Naive B cell (primary cell): Measurements from ENCODE around the gene MTFR1L. TPM values are rescaled to one million over a fixed set of nuclear protein-coding genes. Genes with fewer than 3 reads are reported as not detected.

Experiments
- ATAC-seq, 2 donors: fragments of 150-1000 bp; cut with Tn5 transposase; 2 replicates each; pipeline ENCODE4 v1.10.0; 2021; ENCODE audit warnings: low read depth in 2 of 2, mild to moderate bottlenecking in 2 of 2, moderate library complexity in 2 of 2
- DNase-seq: peaks from one replicate; pipeline ENCODE4 v3.0.0; 2022
- H3K27ac Mint-ChIP-seq, 6 donors: one replicate each; pipeline ENCODE4 v1.8.0; 2020 to 2022; ENCODE audit warnings: mild to moderate bottlenecking in 6 of 6, mixed read lengths in 6 of 6, moderate library complexity in 5 of 6, inconsistent platforms in 2 of 6
- H3K27me3 Mint-ChIP-seq, 3 donors: one replicate each; pipeline ENCODE4 v1.8.0; 2021 to 2022; ENCODE audit warnings: mixed read lengths in 3 of 3, mild to moderate bottlenecking in 1 of 3
- H3K36me3 Mint-ChIP-seq, 2 donors: one replicate each; pipeline ENCODE4 v1.8.0; 2020 to 2022; ENCODE audit warnings: mixed read lengths in 2 of 2, inconsistent platforms in 1 of 2, mild to moderate bottlenecking in 1 of 2
- H3K4me1 Mint-ChIP-seq, 3 donors: one replicate each; pipeline ENCODE4 v1.8.0; 2020 to 2022; ENCODE audit warnings: mixed read lengths in 3 of 3, inconsistent platforms in 1 of 3, mild to moderate bottlenecking in 1 of 3, moderate library complexity in 1 of 3
- H3K4me3 Mint-ChIP-seq, 8 donors: one replicate each; pipeline ENCODE4 v1.8.0; 2020 to 2022; ENCODE audit warnings: mild to moderate bottlenecking in 8 of 8, mixed read lengths in 8 of 8, moderate library complexity in 8 of 8, inconsistent platforms in 2 of 8
- H3K9me3 Mint-ChIP-seq, 7 donors: one replicate each; pipeline ENCODE4 v1.8.0; 2020 to 2022; ENCODE audit warnings: mixed read lengths in 7 of 7, mild to moderate bottlenecking in 5 of 7, inconsistent platforms in 2 of 7, moderate library complexity in 1 of 7
- polyA plus RNA-seq, 6 donors: library from polyadenylated mRNA; unstranded; fragments of 300-500 nt; fragmentation: Illumina TruSeq; gene quantifications; one replicate each; pipeline ENCODE4 v1.2.3, GENCODE V29; 2021; ENCODE audit warnings: low read depth in 6 of 6

MTFR1L gene
- polyA plus RNA-seq, 6 donors from 2014 or later, result 31.9 to 70.8 (median 38.7) TPM

DNA sequence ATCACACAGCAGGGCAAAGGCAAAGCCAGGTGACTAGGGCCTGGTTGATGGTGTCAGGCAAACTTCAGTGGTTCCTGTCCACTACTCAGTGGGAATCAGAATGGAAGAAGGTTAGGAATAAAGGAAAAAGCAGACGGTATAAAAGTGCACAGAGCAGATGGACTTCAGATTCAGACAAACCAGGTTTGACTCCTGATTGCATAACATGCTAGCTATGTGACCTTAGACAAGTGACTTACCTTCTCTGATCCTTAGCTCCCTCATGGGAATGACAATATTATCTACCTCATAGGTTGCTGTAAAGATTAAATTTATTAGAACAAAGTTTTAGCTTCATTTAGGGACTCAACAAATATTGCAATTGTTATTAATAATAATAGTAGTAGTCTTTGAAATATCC is 50.9 kb downstream of the MTFR1L start:
- Mint-ChIP-seq H3K9me3 (no peaks in the 10 kb centered on the region), H3K4me3 (peak overlapping the region in 1 of 8 donors; percentile 12), H3K27me3 (no peaks in the 10 kb centered on the region), H3K27ac (no peak overlapping the region), H3K36me3 (no peaks in the 10 kb centered on the region), H3K4me1 (peaks cover 12 to 23% (median 20%) of the 10 kb centered on the region in 3 donors)
- no peak for ATAC-seq
- DNase-seq, result no peak

- H3K4me1 Mint-ChIP-seq, result peaks cover 16 to 25% (median 24%) of the 10 kb centered on the region in 3 donors
- ATAC-seq (no peak), DNase-seq (no peak)
- H3K36me3 Mint-ChIP-seq, result no peaks in the 10 kb centered on the region
- H3K4me3 Mint-ChIP-seq, result peak overlapping the region in 1 of 8 donors; percentile 25
- no peaks in the 10 kb centered on the region for H3K27me3 Mint-ChIP-seq
- H3K9me3 Mint-ChIP-seq, result no peaks in the 10 kb centered on the region
- peak overlapping the region in 1 of 6 donors; percentile 78 for H3K27ac Mint-ChIP-seq
These were observed 51.4 kb downstream of the MTFR1L start for GRCh38 chr1:25871086-25871703.

DNA sequence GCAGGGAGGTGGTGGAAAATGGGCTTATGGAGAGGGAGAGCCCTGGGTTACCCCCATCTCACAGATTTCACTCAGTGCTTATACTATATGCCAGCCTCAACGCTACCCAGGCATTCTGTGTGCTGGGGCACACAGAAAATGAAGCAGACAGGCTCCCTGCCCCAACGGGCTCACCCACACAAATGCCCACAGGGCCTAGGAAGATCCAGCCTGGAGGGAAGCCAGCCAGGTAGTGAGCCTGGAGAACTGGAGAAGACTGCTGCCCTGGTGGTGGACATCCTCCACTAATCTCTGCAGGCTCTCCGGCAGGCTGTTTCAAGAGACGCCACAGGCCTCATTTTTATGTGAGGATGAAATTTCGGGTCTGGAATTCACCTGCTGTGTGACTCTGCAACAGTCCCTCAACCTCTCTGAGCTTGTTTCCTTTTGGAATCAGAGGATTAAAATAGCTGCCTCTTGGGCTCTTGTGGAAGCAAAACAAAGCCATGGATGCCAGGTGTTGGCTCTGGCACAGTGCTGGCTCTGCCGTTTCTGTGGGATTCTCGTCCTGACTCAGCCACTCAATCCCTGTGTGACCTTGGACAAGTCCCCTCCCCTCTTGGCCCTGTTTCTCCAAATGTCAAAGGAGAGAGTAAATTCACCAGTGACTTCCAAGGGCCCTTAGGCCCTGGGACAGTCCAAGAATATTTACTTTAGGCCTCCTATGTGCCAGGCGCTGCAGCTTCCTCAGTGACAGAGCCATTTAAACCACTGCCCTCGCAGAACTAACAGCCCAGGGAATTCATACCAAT is 52.1 kb downstream of the MTFR1L start:
- Mint-ChIP-seq H3K36me3 (no peaks in the 10 kb centered on the region), H3K27me3 (no peaks in the 10 kb centered on the region), H3K9me3 (no peaks in the 10 kb centered on the region), H3K4me3 (peak overlapping the region in 1 of 8 donors; percentile 30), H3K27ac (no peak overlapping the region), H3K4me1 (peaks cover 16 to 29% (median 25%) of the 10 kb centered on the region in 3 donors)
- ATAC-seq (no peak), DNase-seq (no peak)

DNA sequence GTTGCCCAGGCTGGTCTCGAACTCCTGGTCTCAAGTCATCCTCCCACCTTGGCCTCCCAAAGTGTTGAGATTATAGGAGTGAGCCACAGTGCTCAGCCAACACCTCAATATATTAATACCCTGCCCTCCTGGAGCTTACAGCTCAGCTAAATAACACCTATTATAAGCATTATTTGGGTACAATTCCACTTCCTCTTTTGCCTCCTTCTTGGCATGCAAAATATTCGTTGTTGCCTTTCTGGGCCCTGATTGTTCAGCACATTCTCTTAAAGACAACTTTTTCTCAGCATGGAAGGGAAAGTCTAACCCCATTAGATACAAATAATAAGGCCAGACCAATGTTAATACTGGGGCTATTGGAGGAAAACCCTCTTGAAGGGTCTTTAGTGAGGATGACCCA is 53.0 kb downstream of the MTFR1L start:
- Mint-ChIP-seq H3K27me3 (no peaks in the 10 kb centered on the region), H3K4me1 (peaks cover 16 to 29% (median 25%) of the 10 kb centered on the region in 3 donors), H3K4me3 (peak overlapping the region in 1 of 8 donors; percentile 13), H3K9me3 (no peaks in the 10 kb centered on the region), H3K36me3 (no peaks in the 10 kb centered on the region), H3K27ac (no peak overlapping the region)
- peak; percentile 20 to 22 for ATAC-seq
- no peak for DNase-seq

- H3K9me3 Mint-ChIP-seq, result no peaks in the 10 kb centered on the region
- peaks cover 16 to 29% (median 25%) of the 10 kb centered on the region in 3 donors for H3K4me1 Mint-ChIP-seq
- no peak for ATAC-seq
- H3K27me3 Mint-ChIP-seq, result no peaks in the 10 kb centered on the region
- peak overlapping the region in 4 of 8 donors; percentile 13 to 41 (median 36) for H3K4me3 Mint-ChIP-seq
- H3K36me3 Mint-ChIP-seq, result no peaks in the 10 kb centered on the region
- H3K27ac Mint-ChIP-seq, result no peak overlapping the region
- no peak for DNase-seq
These were observed 53.4 kb downstream of the MTFR1L start for GRCh38 chr1:25873120-25873519.

DNA sequence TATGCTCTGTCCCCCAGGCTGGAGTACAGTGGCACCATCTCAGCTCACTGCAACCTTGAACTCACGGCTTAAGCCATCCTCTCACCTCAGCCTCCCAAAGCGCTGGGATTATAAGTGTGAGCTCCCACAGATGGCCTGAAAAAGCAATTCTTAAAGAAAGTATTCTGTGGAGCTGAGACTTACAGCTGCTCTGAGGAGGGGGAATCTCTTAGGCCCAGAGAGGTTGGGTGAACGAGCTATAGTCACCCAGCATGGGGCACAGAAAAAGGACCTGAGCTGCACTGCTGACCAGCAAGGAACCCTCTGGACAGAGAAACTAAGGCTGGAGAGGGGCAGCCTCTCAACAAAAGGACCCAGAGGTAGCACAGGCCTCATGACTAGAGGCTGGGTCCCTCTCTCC is 54.5 kb downstream of the MTFR1L start:
- H3K4me1 Mint-ChIP-seq, result peaks cover 16 to 29% (median 25%) of the 10 kb centered on the region in 3 donors
- DNase-seq (no peak), ATAC-seq (no peak)
- no peaks in the 10 kb centered on the region for H3K36me3 Mint-ChIP-seq
- peak overlapping the region in 3 of 8 donors; percentile 20 to 88 (median 84) for H3K4me3 Mint-ChIP-seq
- no peaks in the 10 kb centered on the region for H3K9me3 Mint-ChIP-seq
- H3K27ac Mint-ChIP-seq, result no peak overlapping the region
- no peaks in the 10 kb centered on the region for H3K27me3 Mint-ChIP-seq

GRCh38 chr1:25874635-25875153 is 54.9 kb downstream of the MTFR1L start:
- Mint-ChIP-seq H3K36me3 (no peaks in the 10 kb centered on the region), H3K4me1 (peaks cover 16 to 29% (median 25%) of the 10 kb centered on the region in 3 donors), H3K4me3 (peak overlapping the region; percentile 74 to 89 (median 86)), H3K27ac (peak overlapping the region in 3 of 6 donors; percentile 43 to 59 (median 52)), H3K27me3 (no peaks in the 10 kb centered on the region), H3K9me3 (no peaks in the 10 kb centered on the region)
- ATAC-seq, result no peak
- DNase-seq, result no peak

GRCh38 chr1:25875154-25875855 is 55.6 kb downstream of the MTFR1L start, which contains the start of gene PAQR7:
PAQR7 (minus strand) TSS chr1:25875708; CDS start chr1:25863839, 11,869 bp downstream.
- Mint-ChIP-seq H3K27ac (peak within 1 kb of the TSS in 5 of 6 donors; percentile 25 to 59 (median 43)), H3K27me3 (no peaks in the 10 kb centered on the region), H3K4me1 (peaks cover 16 to 29% (median 25%) of the 10 kb centered on the region in 3 donors), H3K36me3 (no peaks in the 10 kb centered on the region), H3K4me3 (peak within 1 kb of the TSS; percentile 74 to 93 (median 88)), H3K9me3 (no peaks in the 10 kb centered on the region)
- ATAC-seq, result peak; percentile 84 to 85
- DNase-seq, result peak; percentile 60

GRCh38 chr1:25875856-25876692 is 56.3 kb downstream of the MTFR1L start:
- peak overlapping the region; percentile 74 to 93 (median 86) for H3K4me3 Mint-ChIP-seq
- H3K27me3 Mint-ChIP-seq, result no peaks in the 10 kb centered on the region
- peaks cover 16 to 29% (median 25%) of the 10 kb centered on the region in 3 donors for H3K4me1 Mint-ChIP-seq
- ATAC-seq, result peak; percentile 41 to 45
- no peaks in the 10 kb centered on the region for H3K36me3 Mint-ChIP-seq
- H3K27ac Mint-ChIP-seq, result peak overlapping the region in 5 of 6 donors; percentile 7 to 52 (median 36)
- H3K9me3 Mint-ChIP-seq, result no peaks in the 10 kb centered on the region
- DNase-seq, result no peak

GRCh38 chr1:25876693-25877077 is 56.9 kb downstream of the MTFR1L start:
- Mint-ChIP-seq H3K9me3 (no peaks in the 10 kb centered on the region), H3K4me1 (peaks cover 16 to 29% (median 25%) of the 10 kb centered on the region in 3 donors), H3K4me3 (peak overlapping the region in 6 of 8 donors; percentile 74 to 93 (median 86)), H3K27me3 (no peaks in the 10 kb centered on the region), H3K36me3 (no peaks in the 10 kb centered on the region), H3K27ac (peak overlapping the region in 2 of 6 donors; percentile 16 to 25)
- ATAC-seq (no peak), DNase-seq (no peak)

- Mint-ChIP-seq H3K36me3 (no peaks in the 10 kb centered on the region), H3K27me3 (no peaks in the 10 kb centered on the region), H3K9me3 (no peaks in the 10 kb centered on the region), H3K27ac (peak overlapping the region in 1 of 6 donors; percentile 39), H3K4me3 (peak overlapping the region in 2 of 8 donors; percentile 22 to 82), H3K4me1 (peaks cover 16 to 29% (median 24%) of the 10 kb centered on the region in 3 donors)
- DNase-seq (no peak), ATAC-seq (no peak)
These were observed 57.4 kb downstream of the MTFR1L start for GRCh38 chr1:25877155-25877554.

GRCh38 chr1:25878690-25879089 is 58.9 kb downstream of the MTFR1L start:
- Mint-ChIP-seq H3K4me3 (no peak overlapping the region), H3K27me3 (no peaks in the 10 kb centered on the region), H3K27ac (peak overlapping the region in 1 of 6 donors; percentile 18), H3K4me1 (peaks cover 9 to 17% (median 9%) of the 10 kb centered on the region in 3 donors), H3K36me3 (no peaks in the 10 kb centered on the region), H3K9me3 (no peaks in the 10 kb centered on the region)
- ATAC-seq (no peak), DNase-seq (no peak)
